HG03064 (cell line): Measurements from ENCODE around the gene DDR2.

Experiments
- ATAC-seq: cut with Tn5 transposase; IDR thresholded peaks from one replicate; pipeline ENCODE4 v1.9.1; 2021; ENCODE audit warnings: low read depth; ENCODE audit not compliant: unreplicated experiment

DDR2 gene

DNA sequence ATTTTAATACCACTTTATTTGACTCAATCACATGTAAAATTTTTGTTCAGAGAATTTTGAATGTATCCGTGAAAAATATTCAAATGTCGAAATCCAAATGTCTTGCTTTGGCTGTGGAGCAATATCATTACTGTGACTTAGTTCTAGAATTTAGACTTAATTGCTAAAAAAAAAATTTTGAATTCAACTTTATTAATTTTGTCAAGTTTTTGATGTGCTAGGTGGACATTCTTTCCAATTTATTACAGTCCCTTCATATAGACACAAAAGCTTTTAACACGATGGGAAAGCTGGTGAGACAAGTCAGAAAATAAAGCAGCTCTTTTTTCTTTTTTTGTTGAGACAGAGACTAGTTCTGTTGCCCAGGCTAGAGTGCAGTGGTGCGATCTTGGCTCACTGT is 62.6 kb downstream of the DDR2 start:
- no peak for ATAC-seq

DNA sequence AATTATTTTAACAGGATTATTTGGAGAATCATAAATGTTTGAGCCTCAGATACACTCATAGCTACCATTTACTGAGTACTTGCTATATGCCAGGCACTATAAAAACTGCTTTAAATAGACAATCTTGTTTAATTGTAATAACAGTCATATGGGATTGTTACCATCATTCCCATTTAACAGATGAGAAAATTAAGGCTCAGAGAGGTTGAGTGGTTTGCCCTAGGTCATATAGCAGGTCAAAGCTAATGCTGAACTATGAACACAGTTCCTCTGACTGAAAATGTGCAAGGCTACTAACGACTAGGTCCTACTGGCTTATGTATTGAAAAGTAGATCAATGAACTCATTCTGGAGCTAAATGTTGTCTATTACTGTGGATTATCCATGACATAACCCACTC is 63.4 kb downstream of the DDR2 start:
- ATAC-seq, result no peak

GRCh38 chr1:162696286-162696862 is 64.1 kb downstream of the DDR2 start:
- no peak for ATAC-seq

DNA sequence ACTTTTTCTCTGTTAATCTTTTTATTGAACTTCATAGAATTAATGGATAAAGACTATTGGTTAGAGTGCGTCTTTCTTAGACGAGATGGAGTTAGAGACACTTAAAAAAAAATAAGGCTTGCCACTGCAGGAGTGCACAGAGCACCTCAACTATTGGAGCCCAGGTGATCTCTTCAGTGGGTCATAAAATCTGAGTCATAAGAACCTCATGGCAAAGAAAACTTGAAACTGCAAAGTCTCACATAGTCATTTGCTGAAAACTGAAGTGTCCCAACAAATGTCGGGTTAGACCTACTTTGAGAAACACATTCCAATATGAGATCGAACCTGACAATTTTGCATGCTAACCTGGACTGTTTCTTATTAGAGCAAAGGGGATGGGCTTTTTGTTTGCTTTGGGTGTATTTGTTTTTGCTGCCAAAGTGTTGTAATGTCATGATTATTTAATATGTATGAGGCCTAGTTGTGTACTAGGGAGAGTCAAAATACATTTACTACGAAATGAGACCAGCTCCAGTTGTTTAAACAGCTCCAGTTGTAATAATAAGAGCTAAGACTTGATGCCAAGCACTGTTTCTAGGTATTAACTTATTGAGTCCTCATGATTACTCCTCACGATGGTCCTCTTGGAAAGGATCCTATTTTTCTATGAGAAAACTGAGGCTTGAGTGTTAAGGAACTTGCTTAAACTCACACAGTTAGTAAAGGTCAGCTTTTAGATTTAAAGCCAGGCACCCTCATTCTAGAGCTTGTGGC is 65.1 kb downstream of the DDR2 start:
- no peak for ATAC-seq

- ATAC-seq, result no peak
These were observed 67.1 kb downstream of the DDR2 start for GRCh38 chr1:162699366-162699765.

DNA sequence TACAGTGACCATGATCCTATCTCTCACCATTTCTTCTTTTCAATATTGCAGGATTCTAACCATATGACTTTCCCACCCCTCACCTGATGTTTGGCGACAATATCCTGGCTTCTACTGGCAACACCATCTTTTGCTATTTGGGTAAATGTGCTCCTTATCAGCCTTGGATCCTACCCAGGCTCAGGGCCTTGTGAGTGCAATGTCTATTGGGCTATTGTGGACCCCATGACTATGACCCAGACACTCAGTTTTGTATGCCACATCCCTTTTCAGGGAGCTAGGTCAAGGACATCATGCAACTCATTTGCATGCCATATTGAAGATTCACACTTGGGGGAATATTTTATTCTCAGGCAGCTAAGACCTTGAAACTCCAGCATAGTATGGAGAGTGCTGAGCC is 67.9 kb downstream of the DDR2 start:
- no peak for ATAC-seq

- ATAC-seq, result no peak
These were observed 69.0 kb downstream of the DDR2 start for GRCh38 chr1:162701286-162701685.

DNA sequence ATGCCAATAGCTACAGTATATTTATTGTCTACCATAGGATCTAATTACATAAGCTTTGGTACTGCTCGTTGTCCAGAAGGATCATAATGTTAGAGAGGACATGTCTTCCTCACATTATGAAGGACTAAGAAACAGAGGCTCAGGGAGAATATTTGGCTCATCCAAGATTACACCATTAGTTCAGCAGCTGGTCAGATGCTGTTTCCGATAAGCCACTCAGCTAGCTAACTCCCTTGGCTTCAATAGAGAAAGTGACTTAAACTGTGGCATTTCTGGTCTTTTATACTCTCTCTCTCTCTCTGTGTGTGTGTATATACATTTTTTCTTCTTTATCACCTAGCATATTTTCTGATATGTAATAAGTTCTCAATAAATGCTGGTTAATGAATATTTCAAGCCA is 70.4 kb downstream of the DDR2 start:
- ATAC-seq, result no peak

DNA sequence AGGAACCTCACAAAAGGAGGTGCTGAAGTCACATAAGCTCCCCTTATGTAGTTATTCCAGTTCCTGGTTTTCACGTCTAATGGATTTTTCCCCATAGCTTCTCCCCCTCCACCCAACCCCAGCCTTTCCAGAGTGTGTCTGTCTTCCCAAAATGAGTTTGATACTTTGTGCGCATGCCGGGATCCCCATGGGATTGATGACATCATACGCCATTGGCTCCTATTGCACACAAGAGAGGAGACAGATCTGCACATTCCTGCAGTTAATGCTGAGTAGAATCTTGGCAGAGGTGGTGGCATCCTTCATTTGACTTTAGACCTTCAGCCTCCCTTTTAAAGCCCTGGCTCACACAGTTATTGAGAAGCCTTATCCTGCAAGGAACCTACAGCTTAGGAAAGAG is 71.4 kb downstream of the DDR2 start:
- no peak for ATAC-seq

DNA sequence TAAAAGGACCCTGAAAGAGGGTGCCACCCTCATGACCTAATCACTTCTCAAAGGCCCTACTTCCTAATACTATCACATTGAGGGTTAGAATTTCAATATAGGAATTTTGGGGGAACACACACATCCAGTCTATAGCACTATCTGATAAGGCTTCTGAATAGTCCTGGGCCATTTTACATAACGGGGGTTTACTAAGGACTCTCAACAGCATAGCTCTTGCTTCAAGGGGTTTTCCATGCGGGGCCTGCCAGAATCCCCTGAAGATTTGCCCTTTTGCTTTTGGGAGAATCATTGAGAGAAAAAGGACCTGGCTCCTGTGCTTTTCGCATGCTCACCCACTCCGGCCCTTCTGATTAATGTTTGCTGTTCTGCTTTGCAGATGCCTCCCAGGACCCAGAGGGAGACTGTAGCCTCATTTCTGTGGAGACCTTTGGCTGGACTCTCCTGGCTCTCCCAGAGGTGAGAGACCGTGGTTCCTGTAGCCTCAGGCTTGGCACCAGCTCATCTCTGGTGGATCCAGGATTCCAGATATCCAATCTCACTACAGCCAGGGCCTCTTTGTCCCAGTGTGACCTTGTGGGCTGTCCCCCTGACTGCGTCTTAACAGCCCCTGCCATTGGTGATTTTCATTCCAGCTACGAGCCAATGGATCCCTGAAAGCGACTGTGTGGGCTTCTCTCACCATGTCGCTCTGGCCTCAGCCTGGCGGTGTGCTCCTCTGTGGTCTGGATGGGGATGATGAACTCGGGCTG is 72.6 kb downstream of the DDR2 start:
- no peak for ATAC-seq

- no peak for ATAC-seq
These were observed 73.7 kb downstream of the DDR2 start for GRCh38 chr1:162706003-162706402.

GRCh38 chr1:162706606-162707005 is 74.3 kb downstream of the DDR2 start:
- no peak for ATAC-seq

DNA sequence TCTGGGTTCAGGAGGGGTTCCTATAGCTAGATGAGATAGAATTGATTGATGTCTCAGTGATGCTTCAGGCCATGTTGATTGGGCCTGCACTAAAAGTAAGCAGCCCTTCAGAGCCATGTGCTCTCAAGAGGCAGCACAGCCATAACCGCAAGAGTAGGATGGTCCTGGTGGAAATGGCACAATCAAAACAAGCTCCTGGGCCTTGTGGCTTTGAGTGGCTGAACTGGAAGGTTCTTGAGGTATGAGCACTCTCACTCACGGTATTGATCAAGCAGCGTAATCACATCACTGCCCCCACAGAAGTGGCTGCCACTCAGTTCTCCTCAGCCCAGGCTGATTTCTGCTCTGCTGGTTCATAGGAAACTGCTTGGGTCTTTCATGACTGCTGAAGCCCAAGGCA is 76.0 kb downstream of the DDR2 start:
- no peak for ATAC-seq

DNA sequence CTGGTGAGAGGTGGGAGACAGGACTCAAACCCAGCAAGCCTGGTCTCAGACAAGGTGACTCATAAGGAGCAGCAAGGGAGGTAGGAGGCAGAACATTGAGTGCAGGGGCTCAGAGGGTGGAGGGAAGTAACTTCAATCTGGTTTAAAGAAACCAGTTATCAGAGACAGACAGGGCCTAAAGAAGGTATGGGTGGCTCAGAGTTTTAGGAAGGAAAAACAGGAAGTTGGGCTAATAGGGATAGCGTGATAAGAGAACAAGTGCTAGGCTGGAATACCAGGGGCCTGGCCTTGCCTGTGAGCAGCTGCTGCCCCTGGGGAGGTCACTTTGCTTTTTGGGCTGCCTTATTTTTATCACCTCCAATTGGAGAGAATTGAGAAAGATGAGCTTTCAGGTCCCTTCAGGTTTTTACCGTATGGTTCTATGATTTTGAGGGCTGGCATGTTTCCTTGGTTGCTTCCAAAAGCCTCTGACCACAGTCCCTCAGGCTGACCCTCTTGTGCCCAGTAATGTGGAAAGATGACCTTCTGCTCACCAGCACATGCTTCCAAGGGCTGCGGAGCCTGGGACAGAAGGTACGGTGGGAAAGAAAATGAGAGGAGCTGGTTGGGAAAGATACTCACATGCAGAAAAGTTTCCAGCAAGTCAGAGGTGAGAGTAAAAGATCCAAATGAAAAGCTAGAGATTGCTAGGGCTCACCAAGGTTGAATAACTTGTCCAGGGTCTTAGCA is 77.0 kb downstream of the DDR2 start:
- no peak for ATAC-seq

DNA sequence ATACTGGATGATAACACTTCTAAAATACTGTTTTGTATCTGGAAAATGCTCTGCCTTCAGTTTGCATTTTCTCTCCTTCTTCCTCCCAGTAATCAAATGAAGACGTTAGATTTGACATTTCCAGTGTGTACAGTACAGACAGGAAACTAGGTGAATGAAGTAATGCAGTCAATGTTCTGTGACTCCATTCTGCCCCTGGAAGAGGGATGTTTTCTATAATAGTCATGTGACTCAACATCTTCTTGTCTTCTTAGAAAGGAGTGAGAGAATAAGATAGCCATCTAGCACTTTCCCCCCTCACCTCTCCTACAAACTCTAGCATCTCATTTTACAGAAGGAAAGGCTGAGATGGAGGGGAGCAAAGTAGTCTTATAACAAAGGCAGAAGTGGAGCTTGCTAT is 77.6 kb downstream of the DDR2 start:
- ATAC-seq, result no peak

DNA sequence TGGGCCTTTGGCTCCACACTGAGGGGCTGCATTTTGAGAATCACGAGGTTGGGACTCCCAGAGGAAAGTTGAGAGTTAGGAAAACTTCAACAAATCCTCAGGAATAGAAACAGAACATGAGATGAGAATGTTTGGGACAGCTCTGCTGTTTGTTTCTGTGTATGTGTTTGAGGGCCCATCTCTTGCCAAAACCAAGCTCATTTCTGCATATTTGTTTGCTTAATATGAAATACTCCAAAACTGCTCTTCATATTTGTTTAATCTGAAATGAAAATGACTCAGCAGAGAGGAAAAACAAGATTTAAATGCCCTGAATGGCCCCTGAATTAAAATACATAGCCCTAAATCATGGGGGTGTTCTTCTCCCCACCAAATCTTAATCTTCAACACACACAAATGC is 78.1 kb downstream of the DDR2 start:
- ATAC-seq, result no peak

- ATAC-seq, result no peak
These were observed 78.7 kb downstream of the DDR2 start for GRCh38 chr1:162710780-162711465.

- ATAC-seq, result no peak
These were observed 80.2 kb downstream of the DDR2 start for GRCh38 chr1:162712317-162713029.

GRCh38 chr1:162716123-162716522 is 83.9 kb downstream of the DDR2 start:
- no peak for ATAC-seq

- no peak for ATAC-seq
These were observed 84.3 kb downstream of the DDR2 start for GRCh38 chr1:162716552-162716951.
